GM18511 (cell line): Measurements from ENCODE around the gene LCN15.
"Not testable (repeated sequence)": the region's sequence is repeated elsewhere in the genome, so short reads cannot be mapped to it uniquely, and the experiment has no call there.

Source experiments
- ATAC-seq: cut with Tn5 transposase; IDR thresholded peaks from one replicate; pipeline ENCODE4 v1.9.1; 2021; ENCODE audit warnings: mild to moderate bottlenecking, moderate library complexity; ENCODE audit not compliant: unreplicated experiment

The LCN15 gene

DNA sequence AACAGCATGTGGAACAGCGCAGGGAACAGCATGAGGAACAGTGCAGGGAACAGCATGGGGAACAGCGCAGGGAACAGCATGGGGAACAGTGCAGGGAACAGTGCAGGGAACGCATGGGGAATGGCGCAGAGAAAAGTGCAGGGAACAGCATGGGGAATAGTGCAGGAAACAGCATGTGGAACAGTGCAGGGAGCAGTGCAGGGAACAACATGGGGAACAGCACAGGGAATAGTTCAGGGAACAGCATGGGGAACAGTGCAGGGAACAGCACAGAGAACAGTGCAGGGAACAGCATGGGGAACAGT, 8.2 kb downstream of the LCN15 start:
- ATAC-seq = no peak

DNA sequence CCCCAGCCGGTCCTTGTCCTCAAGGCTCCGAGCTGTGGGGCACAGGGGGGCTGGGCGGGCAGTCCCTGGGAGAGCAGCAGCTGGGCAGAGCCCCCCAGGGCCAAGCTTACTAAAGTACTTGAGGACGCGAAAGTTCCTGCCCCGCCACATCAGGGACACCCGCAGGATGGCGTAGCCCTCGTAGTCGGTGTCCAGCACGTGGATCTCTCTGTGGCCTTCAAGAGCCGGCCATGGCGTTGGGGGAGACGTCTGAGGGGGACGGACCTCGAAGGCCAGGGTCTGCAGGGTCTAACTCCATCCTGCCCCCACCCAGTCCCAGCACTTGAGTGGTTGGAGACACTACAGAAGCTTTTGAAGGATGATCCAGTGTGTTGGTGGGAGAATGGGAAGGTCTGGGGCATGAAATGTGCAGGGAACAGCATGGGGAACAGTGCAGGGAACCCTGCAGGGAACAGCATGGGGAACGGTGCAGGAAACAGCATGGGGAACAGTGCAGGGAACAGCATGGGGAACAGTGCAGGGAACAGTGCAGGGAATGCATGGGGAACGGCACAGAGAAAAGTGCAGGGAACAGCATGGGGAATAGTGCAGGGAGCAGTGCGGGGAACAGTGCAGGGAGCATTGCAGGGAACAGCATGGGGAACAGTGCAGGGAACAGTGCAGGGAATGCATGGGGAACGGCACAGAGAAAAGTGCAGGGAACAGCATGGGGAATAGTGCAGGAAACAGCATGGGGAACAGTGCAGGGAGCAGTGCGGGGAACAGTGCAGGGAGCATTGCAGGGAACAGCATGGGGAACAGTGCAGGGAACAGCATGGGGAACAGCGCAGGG, 8.8 kb downstream of the LCN15 start:
- ATAC-seq = not testable (repeated sequence)

- no peak for ATAC-seq
Measured at GRCh38 chr9:136754626-136755301, 9.6 kb downstream of the LCN15 start.

DNA sequence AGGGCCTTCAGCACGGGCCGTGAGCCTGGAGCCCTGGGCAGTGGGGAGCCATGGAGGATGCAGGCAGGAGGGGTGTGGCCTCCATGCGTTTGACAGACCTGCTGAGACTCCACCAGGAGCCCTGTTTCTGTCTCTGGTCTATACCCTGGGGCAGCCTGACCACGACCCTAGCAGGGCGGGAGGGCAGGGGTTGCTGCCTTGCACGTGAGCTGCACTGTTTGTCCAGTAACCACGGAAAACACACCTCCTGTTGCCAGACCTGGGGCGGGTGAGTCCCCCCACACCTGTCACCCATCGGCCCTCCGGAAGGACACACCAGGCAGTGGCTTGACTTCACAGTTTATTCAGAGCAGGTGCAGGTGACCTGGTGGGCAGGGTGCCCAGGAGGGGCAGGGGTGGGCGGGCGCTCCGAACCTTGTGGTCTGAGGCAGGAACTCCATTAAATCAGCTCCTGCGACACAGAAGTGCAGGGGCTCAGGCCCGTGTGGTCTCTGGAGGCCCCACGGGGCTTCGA, 10.2 kb downstream of the LCN15 start:
- no peak for ATAC-seq

DNA sequence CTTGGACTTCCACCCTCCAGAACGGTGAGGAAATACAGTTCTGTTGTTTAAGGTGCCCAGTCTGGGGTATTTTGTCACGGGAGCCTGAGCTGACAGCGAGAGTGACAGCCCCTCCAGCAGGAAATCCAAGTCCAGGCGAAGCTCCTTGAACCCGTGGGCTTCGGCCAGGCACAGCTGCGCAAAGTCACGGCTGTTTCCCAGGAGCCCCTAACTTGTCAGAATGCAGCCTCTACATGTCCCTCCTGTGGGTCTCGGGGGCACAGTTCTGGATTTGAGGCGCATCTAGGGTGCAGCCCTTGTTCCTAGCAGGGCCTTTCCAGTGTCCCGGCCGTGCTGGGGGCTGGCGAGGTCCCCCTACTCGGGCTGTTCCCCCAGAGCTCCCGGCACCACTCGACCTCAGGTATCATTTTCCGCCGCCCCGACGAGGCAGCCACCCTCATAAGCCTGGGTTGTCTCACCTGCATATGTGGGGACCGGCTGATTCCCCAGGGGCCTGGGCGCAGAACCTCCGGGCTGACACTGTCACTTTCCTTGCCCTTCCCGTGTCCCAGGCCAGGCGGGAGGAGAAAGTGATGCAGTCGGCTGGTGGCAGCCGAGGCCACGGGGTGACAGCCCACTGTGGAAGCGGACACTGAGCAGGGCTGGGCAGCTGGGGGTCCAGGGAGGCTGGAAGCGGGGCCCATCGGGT, 10.8 kb downstream of the LCN15 start:
- ATAC-seq = no peak

GRCh38 chr9:136751814-136752213, 12.5 kb downstream of the LCN15 start:
- ATAC-seq = no peak

DNA sequence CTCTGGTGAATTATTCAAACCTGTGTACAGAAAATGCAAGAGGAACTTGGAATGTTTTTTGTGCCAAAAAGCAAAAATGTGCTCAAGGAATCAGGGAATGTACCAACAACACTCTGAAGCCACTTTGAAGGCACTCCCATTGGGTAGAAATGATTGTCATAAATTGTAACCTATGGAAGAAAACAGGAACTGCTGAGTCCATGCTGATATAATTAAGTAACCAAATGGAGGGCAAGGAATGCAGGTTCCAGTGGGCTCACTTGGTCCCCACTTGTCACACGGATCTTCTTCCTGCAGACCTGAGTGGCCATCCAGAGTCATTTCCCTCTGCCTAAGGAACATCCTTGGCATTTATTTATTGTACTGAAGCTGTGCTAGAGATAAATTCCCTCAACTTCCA, 13.1 kb downstream of the LCN15 start:
- ATAC-seq = no peak

DNA sequence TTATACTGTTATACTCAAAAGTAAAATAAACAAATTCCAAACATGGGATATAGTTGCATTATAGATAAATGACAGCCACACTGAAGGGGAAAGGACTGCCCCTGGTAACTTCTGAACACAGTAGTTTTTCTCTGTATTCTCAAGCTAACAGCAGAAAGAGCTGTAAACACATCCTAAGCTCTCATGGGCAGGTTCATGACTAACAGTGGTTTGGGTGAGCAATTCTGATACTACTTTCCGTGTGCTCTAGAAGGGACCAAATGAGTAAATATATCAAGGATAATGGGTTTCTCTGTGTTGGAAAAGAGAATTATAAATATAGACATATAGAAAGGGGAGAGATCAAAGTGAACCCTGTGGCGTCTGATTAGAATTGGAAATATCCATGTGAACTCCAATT, 13.8 kb downstream of the LCN15 start:
- ATAC-seq = no peak

- ATAC-seq = no peak
Measured at GRCh38 chr9:136748666-136749611, 15.4 kb downstream of the LCN15 start.

GRCh38 chr9:136748201-136748600, 16.1 kb downstream of the LCN15 start, which contains the start of gene LCN6:
Gene LCN6, minus strand, starts transcription at chr9:136748525. Its CDS starts 42 bp downstream, at chr9:136748483.
- no peak for ATAC-seq

- ATAC-seq = no peak
Measured at GRCh38 chr9:136747161-136748060, 16.9 kb downstream of the LCN15 start.

DNA sequence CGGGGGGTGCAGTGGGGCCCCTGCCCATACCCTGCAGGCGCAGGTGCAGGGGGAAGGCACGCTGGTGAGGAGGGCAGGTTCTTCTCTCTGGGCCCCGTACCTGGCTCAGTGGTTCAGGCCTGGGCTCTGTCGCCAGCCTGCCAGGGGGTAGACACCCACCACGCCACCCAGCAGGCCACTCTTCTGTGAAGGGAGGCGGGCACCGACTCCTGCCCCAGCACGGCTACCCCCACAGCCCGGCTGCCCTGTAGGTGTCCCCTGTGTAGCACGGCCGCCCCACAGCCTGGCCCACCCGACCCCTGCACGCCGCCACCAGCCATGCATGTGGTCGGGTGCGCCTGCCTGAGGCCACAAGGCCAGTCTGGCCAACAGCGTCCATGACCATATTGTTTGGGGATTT, 17.7 kb downstream of the LCN15 start:
- ATAC-seq = no peak

GRCh38 chr9:136746155-136746490, 18.2 kb downstream of the LCN15 start:
- no peak for ATAC-seq

DNA sequence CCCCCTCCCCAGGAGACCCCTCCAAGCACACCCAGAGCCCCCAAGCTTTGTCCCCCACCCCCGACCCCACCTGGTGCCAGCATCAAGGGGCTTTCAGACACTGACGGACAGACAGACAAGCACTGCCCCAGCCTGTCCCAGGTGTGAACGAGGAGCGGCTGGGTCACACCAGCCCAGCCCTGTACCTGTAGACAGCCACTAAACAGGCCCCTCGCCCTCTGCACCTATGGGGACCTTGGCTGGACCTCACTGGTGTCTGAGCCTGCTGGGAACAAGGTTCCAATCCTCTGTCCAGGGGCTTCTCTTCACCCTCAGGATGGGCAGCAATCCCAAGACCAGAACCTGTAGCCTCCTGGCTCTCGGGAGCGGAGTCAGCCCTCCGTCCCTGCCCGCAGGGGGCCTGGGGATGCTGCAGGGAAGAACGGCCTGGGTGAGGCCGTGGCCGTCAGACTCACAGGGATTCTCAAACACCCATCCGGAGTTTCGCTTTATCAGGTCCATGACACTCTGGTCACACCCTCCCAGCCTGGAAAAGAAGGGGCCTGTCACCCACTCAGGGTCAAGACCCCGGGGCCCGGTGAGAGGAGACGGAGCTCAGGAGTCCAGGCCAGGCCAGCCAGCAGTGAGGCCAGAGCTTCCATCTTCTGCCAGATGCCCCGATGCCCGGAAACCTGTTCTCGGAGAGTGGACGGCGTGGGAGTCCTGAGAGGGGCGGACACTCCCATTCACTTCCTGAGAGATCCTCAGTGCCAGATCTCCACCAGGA, 18.7 kb downstream of the LCN15 start:
- no peak for ATAC-seq

- ATAC-seq = no peak
Measured at GRCh38 chr9:136744773-136745172, 19.5 kb downstream of the LCN15 start.

DNA sequence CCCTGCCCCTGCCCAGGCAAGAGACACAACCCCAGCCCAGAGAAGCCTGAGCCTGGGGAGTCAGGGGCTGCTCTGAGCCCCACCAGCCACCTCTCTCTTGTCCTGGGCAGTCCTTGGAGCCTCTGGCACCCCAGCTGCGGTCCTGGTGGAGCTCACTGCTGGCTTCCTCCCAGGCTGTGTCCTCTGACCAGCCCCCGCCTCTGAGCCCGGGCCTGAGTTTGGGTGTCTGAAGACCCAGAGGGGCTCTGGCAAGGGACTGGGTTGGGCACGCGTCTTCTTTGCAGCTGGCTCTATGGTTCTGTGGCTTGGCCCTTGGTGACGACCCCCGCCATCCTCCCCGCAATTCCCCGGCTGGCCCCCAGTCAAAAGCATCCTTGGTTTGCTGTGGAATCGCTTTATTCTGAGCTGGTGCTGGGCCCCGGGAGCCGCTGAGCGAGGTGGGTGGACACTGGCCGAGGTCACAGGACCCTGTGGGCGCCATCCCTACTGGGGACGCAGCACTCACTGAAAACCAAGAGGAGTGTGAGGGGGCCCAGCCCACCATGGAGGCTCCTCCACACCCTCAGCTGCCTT, 20.6 kb downstream of the LCN15 start:
- no peak for ATAC-seq

- no peak for ATAC-seq
Measured at GRCh38 chr9:136742591-136743391, 21.5 kb downstream of the LCN15 start, which contains the start of gene LCN10. Gene LCN10, minus strand, starts transcription at chr9:136742940. Its CDS starts 37 bp downstream, at chr9:136742903.
